ENCODE data around the gene PRKAR1B.

- no peak for TF ChIP-seq ELF1 (IDR thresholded peaks at IDR 0.05; ENCODE audit: borderline replicate concordance, low read depth)
- TF ChIP-seq CTCF (IDR thresholded peaks at IDR 0.05 in 2 of 3, conservative IDR thresholded peaks at IDR 0.05 in 1 of 3; ENCODE audit: borderline replicate concordance in 1 of 3, insufficient read depth in 1 of 3, low read depth in 2 of 3, low read length in 2 of 3), result no peak
- TF ChIP-seq CEBPB (IDR thresholded peaks at IDR 0.05; ENCODE audit: low read depth), result no peak
- TF ChIP-seq POLR2A (IDR thresholded peaks at IDR 0.05; ENCODE audit: borderline replicate concordance, extremely low read depth, insufficient read depth, insufficient read length), result no peak
- TF ChIP-seq EZH2 (IDR thresholded peaks at IDR 0.05), result no peak
- no peak for TF ChIP-seq SIN3A (IDR thresholded peaks at IDR 0.05; ENCODE audit: low read depth)
- TF ChIP-seq RAD21 (IDR thresholded peaks at IDR 0.05; ENCODE audit: low read depth), result no peak
- no peak for TF ChIP-seq MAX (IDR thresholded peaks at IDR 0.05)
- TF ChIP-seq EZH2phosphoT487 (IDR thresholded peaks at IDR 0.05; ENCODE audit: borderline replicate concordance), result no peak
- no peak for TF ChIP-seq SP1 (IDR thresholded peaks at IDR 0.05; ENCODE audit: low read depth)
- no peak for TF ChIP-seq FOSL1 (IDR thresholded peaks at IDR 0.05; ENCODE audit: low read depth)
- TF ChIP-seq POLR2AphosphoS5 (IDR thresholded peaks at IDR 0.05; ENCODE audit: low read depth, low read length), result no peak
Observed at GRCh38 chr7:768881-769504, 41.9 kb upstream of the PRKAR1B start.

Measured in HCT116 (cell line).